Mesenchymal stem cell (in vitro differentiated cells and primary cell): ENCODE data around the gene CLINT1.

Experiments
- DNase-seq: peaks from one replicate; pipeline ENCODE4 v3.0.0-alpha.2; 2013
- H2AFZ ChIP-seq: one replicate; pipeline ENCODE4 v1.6.1; 2013; ENCODE audit warnings: low read depth, mild to moderate bottlenecking, control low read depth, inconsistent platforms, low read length, moderate library complexity
- H2AK5ac ChIP-seq: 2 replicates; pipeline ENCODE4 v1.6.1; 2013; ENCODE audit warnings: low read length, moderate library complexity, mild to moderate bottlenecking, inconsistent platforms; ENCODE audit not compliant: severe bottlenecking
- H2BK120ac ChIP-seq: one replicate; pipeline ENCODE4 v1.6.1; 2013; ENCODE audit warnings: low read depth, mild to moderate bottlenecking, inconsistent platforms, low read length, moderate library complexity
- H2BK12ac ChIP-seq, 2 experiments: one replicate each; pipeline ENCODE4 v1.6.1; 2013; ENCODE audit warnings: inconsistent platforms in 2 of 2, low read length in 2 of 2, mild to moderate bottlenecking in 2 of 2, moderate library complexity in 2 of 2, control low read depth in 1 of 2
- H2BK15ac ChIP-seq: one replicate; pipeline ENCODE4 v1.6.1; 2013; ENCODE audit warnings: mild to moderate bottlenecking, low read depth, inconsistent platforms; ENCODE audit not compliant: poor library complexity, severe bottlenecking
- H2BK5ac ChIP-seq: 2 replicates; pipeline ENCODE4 v1.6.1; 2013; ENCODE audit warnings: low read depth, mild to moderate bottlenecking, low read length, control low read depth, inconsistent platforms; ENCODE audit not compliant: poor library complexity, severe bottlenecking
- H3K14ac ChIP-seq, 2 experiments: one replicate each; pipeline ENCODE4 v1.6.1; 2013; ENCODE audit warnings: inconsistent platforms in 2 of 2, low read length in 2 of 2, control low read depth in 1 of 2, mild to moderate bottlenecking in 1 of 2, moderate library complexity in 1 of 2
- H3K18ac ChIP-seq, 2 experiments: one replicate each; pipeline ENCODE4 v1.6.1; 2013; ENCODE audit warnings: inconsistent platforms in 2 of 2, low read length in 2 of 2, control low read depth in 1 of 2, low read depth in 1 of 2, mild to moderate bottlenecking in 1 of 2
- H3K23ac ChIP-seq, 2 experiments: one replicate each; pipeline ENCODE4 v1.6.1; 2013; ENCODE audit warnings: inconsistent platforms in 2 of 2, low read length in 2 of 2, mild to moderate bottlenecking in 2 of 2, moderate library complexity in 2 of 2, control low read depth in 1 of 2
- H3K27ac ChIP-seq: 2 replicates; pipeline ENCODE4 v1.5.1; 2013; ENCODE audit warnings: mild to moderate bottlenecking, moderate library complexity, low read length, control low read depth, inconsistent platforms; ENCODE audit not compliant: poor library complexity, severe bottlenecking
- H3K27me3 ChIP-seq, 2 experiments: 2 replicates each; pipeline versions ENCODE4 v1.6.1 to v1.7.0; 2013; ENCODE audit warnings: low read length in 2 of 2, mild to moderate bottlenecking in 2 of 2, moderate library complexity in 2 of 2, control low read depth in 1 of 2, inconsistent platforms in 1 of 2; ENCODE audit not compliant: control insufficient read depth in 1 of 2, insufficient read depth in 1 of 2
- H3K36me3 ChIP-seq, 2 experiments: 2 replicates each; pipeline versions ENCODE4 v1.6.1 to v1.7.0; 2013; ENCODE audit warnings: low read length in 2 of 2, control low read depth in 1 of 2, inconsistent platforms in 1 of 2, low read depth in 1 of 2, mild to moderate bottlenecking in 1 of 2; ENCODE audit not compliant: insufficient read depth in 2 of 2, control insufficient read depth in 1 of 2
- H3K4ac ChIP-seq, 2 experiments: one replicate each; pipeline ENCODE4 v1.6.1; 2013; ENCODE audit warnings: inconsistent platforms in 2 of 2, low read length in 2 of 2, mild to moderate bottlenecking in 2 of 2, moderate library complexity in 2 of 2, control low read depth in 1 of 2, low read depth in 1 of 2
- H3K4me1 ChIP-seq: 2 replicates; pipeline ENCODE4 v1.6.1; 2013; ENCODE audit warnings: low read depth, low read length, control low read depth; ENCODE audit not compliant: control insufficient read depth, insufficient read depth
- H3K4me2 ChIP-seq: 2 replicates; pipeline ENCODE4 v1.6.1; 2013; ENCODE audit warnings: low read length, mild to moderate bottlenecking, inconsistent platforms; ENCODE audit not compliant: poor library complexity, severe bottlenecking
- H3K4me3 ChIP-seq, 2 experiments: 2 replicates each; pipeline versions ENCODE4 v1.5.1 to v1.7.0; 2013; ENCODE audit warnings: low read length in 2 of 2, mild to moderate bottlenecking in 2 of 2, control low read depth in 1 of 2, low read depth in 1 of 2; ENCODE audit not compliant: insufficient read depth in 1 of 2
- H3K79me1 ChIP-seq: replicated peaks from 2 replicates; pipeline ENCODE4 v1.6.1; 2013; ENCODE audit warnings: mild to moderate bottlenecking, control low read depth, low read length, inconsistent platforms; ENCODE audit not compliant: poor library complexity, severe bottlenecking
- H3K9ac ChIP-seq: 2 replicates; pipeline ENCODE4 v1.7.0; 2013; ENCODE audit warnings: mild to moderate bottlenecking, low read length, moderate library complexity
- H3K9me3 ChIP-seq: 2 replicates; pipeline ENCODE4 v1.7.0; 2013; ENCODE audit warnings: mild to moderate bottlenecking, low read length; ENCODE audit not compliant: control insufficient read depth
- H4K8ac ChIP-seq: one replicate; pipeline ENCODE4 v1.6.1; 2013; ENCODE audit warnings: inconsistent platforms, mild to moderate bottlenecking, low read length, moderate library complexity
- H4K91ac ChIP-seq: one replicate; pipeline ENCODE4 v1.6.1; 2013; ENCODE audit warnings: mild to moderate bottlenecking, low read length, inconsistent platforms
- WGBS: methylation state at CpG from one replicate; pipeline ENCODE4 v1.1.7; 2013; ENCODE audit warnings: mixed read lengths; 5-methylcytosine and 5-hydroxymethylcytosine counted together

The CLINT1 gene

GRCh38 chr5:157799578-157799977 lies 59.4 kb downstream of the CLINT1 start:
- no peak overlapping the region for H3K4me2 ChIP-seq
- no peak overlapping the region for H3K23ac ChIP-seq
- H3K79me1 ChIP-seq: peaks cover 5% of the 10 kb centered on the region
- H2BK12ac ChIP-seq: no peak overlapping the region
- H3K4me3 ChIP-seq: no peak overlapping the region
- H2BK5ac ChIP-seq: no peak overlapping the region
- no peak overlapping the region for H2AFZ ChIP-seq
- H3K27ac ChIP-seq: no peak overlapping the region
- no peak overlapping the region for H4K8ac ChIP-seq
- no peak overlapping the region for H3K9ac ChIP-seq
- H2BK15ac ChIP-seq: no peak overlapping the region
- H3K14ac ChIP-seq: no peak overlapping the region
- no peaks in the 10 kb centered on the region for H3K4me1 ChIP-seq
- no peak overlapping the region for H2AK5ac ChIP-seq
- H2BK120ac ChIP-seq: no peak overlapping the region
- no peak for DNase-seq
- H3K18ac ChIP-seq: no peak overlapping the region
- peaks cover 8 to 82% of the 10 kb centered on the region in 2 experiments for H3K36me3 ChIP-seq
- no peak overlapping the region for H3K4ac ChIP-seq
- no peaks in the 10 kb centered on the region for H3K9me3 ChIP-seq
- no peaks in the 10 kb centered on the region for H3K27me3 ChIP-seq
- no CpG with 5 or more reads among the region's 1 CpG for WGBS
- no peak overlapping the region for H4K91ac ChIP-seq

- WGBS: 100% methylated on average over 2 of the region's 4 CpGs
- Histone ChIP-seq H4K91ac (no peak overlapping the region), H3K36me3 (peaks cover 15 to 89% of the 10 kb centered on the region in 2 experiments), H3K79me1 (peaks cover 8% of the 10 kb centered on the region), H3K14ac (no peak overlapping the region), H2BK15ac (no peak overlapping the region), H3K27ac (no peak overlapping the region), H3K18ac (no peak overlapping the region), H3K9me3 (no peaks in the 10 kb centered on the region), H2BK5ac (no peak overlapping the region), H4K8ac (no peak overlapping the region), H3K4me2 (no peak overlapping the region), H2BK12ac (no peak overlapping the region), H3K4me3 (no peak overlapping the region), H3K4me1 (no peaks in the 10 kb centered on the region), H2AFZ (no peak overlapping the region), H3K9ac (no peak overlapping the region), H3K27me3 (no peaks in the 10 kb centered on the region), H3K4ac (no peak overlapping the region), H2AK5ac (no peak overlapping the region), H3K23ac (no peak overlapping the region), H2BK120ac (no peak overlapping the region)
- no peak for DNase-seq
These were observed 65.6 kb downstream of the CLINT1 start for GRCh38 chr5:157793301-157793700.

- no peaks in the 10 kb centered on the region for H3K27me3 ChIP-seq
- H3K23ac ChIP-seq: no peak overlapping the region
- no peak overlapping the region for H4K8ac ChIP-seq
- H2BK15ac ChIP-seq: no peak overlapping the region
- H4K91ac ChIP-seq: no peak overlapping the region
- H3K18ac ChIP-seq: no peak overlapping the region
- no peak overlapping the region for H3K4ac ChIP-seq
- peaks cover 3% of the 10 kb centered on the region for H3K79me1 ChIP-seq
- no peak overlapping the region for H2AK5ac ChIP-seq
- no peak overlapping the region for H3K4me2 ChIP-seq
- H3K36me3 ChIP-seq: peaks cover 13 to 67% of the 10 kb centered on the region in 2 experiments
- H2BK12ac ChIP-seq: no peak overlapping the region
- no peak overlapping the region for H2BK120ac ChIP-seq
- H3K4me1 ChIP-seq: no peaks in the 10 kb centered on the region
- H3K4me3 ChIP-seq: no peak overlapping the region
- H3K9ac ChIP-seq: no peak overlapping the region
- DNase-seq: no peak
- H2AFZ ChIP-seq: no peak overlapping the region
- H3K14ac ChIP-seq: no peak overlapping the region
- H3K27ac ChIP-seq: no peak overlapping the region
- no peak overlapping the region for H2BK5ac ChIP-seq
- WGBS: 100% methylated on average over 2 of the region's 3 CpGs
- H3K9me3 ChIP-seq: no peaks in the 10 kb centered on the region
These were observed 73.1 kb downstream of the CLINT1 start for GRCh38 chr5:157785801-157786200.

- Histone ChIP-seq H2BK12ac (no peak overlapping the region), H3K4ac (no peak overlapping the region), H4K91ac (no peak overlapping the region), H3K4me2 (no peak overlapping the region), H3K14ac (no peak overlapping the region), H3K4me3 (no peak overlapping the region), H3K9me3 (no peaks in the 10 kb centered on the region), H3K27me3 (no peaks in the 10 kb centered on the region), H3K18ac (no peak overlapping the region), H4K8ac (no peak overlapping the region), H2AFZ (no peak overlapping the region), H3K79me1 (no peaks in the 10 kb centered on the region), H2BK15ac (no peak overlapping the region), H2BK120ac (no peak overlapping the region), H3K27ac (no peak overlapping the region), H3K23ac (no peak overlapping the region), H2BK5ac (no peak overlapping the region), H3K4me1 (peaks cover 1% of the 10 kb centered on the region), H3K36me3 (peaks cover 4 to 7% of the 10 kb centered on the region in 2 experiments), H3K9ac (no peak overlapping the region), H2AK5ac (no peak overlapping the region)
- no peak for DNase-seq
- 100% methylated on average over 3 of the region's 6 CpGs for WGBS
These were observed 79.7 kb downstream of the CLINT1 start for GRCh38 chr5:157779221-157779620.
